ENCODE measurements around the gene ETV3. TPM values are rescaled to one million over a fixed set of nuclear protein-coding genes. Genes with fewer than 3 reads are reported as not detected.

The ETV3 gene
- total RNA-seq, 1 donor from 2014 or later = 39.0 TPM

- DNase-seq = no peak
- peaks cover 12% of the 10 kb centered on the region for H3K9me3 Mint-ChIP-seq (ENCODE audit: unreplicated experiment)
- H3K36me3 Mint-ChIP-seq (ENCODE audit: unreplicated experiment) = no peaks in the 10 kb centered on the region
- TF ChIP-seq, protein P1, sequence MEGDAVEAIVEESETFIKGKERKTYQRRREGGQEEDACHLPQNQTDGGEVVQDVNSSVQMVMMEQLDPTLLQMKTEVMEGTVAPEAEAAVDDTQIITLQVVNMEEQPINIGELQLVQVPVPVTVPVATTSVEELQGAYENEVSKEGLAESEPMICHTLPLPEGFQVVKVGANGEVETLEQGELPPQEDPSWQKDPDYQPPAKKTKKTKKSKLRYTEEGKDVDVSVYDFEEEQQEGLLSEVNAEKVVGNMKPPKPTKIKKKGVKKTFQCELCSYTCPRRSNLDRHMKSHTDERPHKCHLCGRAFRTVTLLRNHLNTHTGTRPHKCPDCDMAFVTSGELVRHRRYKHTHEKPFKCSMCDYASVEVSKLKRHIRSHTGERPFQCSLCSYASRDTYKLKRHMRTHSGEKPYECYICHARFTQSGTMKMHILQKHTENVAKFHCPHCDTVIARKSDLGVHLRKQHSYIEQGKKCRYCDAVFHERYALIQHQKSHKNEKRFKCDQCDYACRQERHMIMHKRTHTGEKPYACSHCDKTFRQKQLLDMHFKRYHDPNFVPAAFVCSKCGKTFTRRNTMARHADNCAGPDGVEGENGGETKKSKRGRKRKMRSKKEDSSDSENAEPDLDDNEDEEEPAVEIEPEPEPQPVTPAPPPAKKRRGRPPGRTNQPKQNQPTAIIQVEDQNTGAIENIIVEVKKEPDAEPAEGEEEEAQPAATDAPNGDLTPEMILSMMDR (IDR thresholded peaks at IDR 0.05; ENCODE audit: partially characterized antibody, unreplicated experiment) = no peak
- peaks cover 11% of the 10 kb centered on the region for H3K4me1 Mint-ChIP-seq (ENCODE audit: low read depth, unreplicated experiment)
- no peak overlapping the region for H3K27ac Mint-ChIP-seq (ENCODE audit: unreplicated experiment)
- peak overlapping the region; percentile 97 for H3K4me3 Mint-ChIP-seq (ENCODE audit: unreplicated experiment)
- H3K27me3 Mint-ChIP-seq (ENCODE audit: unreplicated experiment) = peaks cover 16% of the 10 kb centered on the region
Observed at GRCh38 chr1:157140063-157140588, 1.9 kb upstream of the ETV3 start.

DNA sequence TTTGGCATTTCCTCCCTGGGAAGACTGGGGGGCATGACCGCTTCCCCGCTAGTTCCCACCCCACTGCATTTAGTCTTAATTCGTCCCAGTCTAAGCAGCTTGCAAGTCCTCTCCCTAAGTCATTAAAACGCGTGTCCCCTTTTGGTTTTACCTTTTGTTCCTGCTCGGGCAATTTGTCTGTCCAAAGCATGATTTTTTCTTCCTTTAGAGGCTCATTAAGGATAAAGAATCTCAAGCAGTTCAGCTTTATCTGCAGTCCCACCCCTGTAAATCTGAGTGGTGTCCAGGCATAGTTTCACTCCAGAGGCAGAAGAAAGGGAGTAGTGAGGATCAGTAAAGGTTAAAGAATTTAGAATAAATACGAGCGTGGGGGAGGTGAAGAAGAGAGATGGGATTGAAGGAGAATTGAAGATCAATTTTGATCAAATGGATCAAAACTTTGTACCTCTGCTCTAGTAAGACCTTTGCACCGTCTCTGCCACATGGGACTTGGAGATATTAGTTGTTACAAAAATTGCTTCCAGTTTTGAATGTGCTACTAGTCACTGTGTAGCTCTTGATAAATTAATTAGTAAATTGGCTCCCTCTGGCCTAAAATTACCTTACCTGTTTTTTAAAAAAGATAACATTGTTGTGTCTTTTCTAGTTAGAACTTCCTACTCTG lies 989 bp upstream of the ETV3 start:
- Mint-ChIP-seq H3K36me3 (ENCODE audit: unreplicated experiment) (no peaks in the 10 kb centered on the region), H3K9me3 (ENCODE audit: unreplicated experiment) (peaks cover 13% of the 10 kb centered on the region), H3K27ac (ENCODE audit: unreplicated experiment) (peak overlapping the region; percentile 99), H3K27me3 (ENCODE audit: unreplicated experiment) (peaks cover 16% of the 10 kb centered on the region), H3K4me1 (ENCODE audit: low read depth, unreplicated experiment) (peaks cover 11% of the 10 kb centered on the region), H3K4me3 (ENCODE audit: unreplicated experiment) (peak overlapping the region; percentile 97)
- TF ChIP-seq, protein P1 (IDR thresholded peaks at IDR 0.05; ENCODE audit: partially characterized antibody, unreplicated experiment) = no peak
- no peak for DNase-seq

- peaks cover 16% of the 10 kb centered on the region for H3K27me3 Mint-ChIP-seq (ENCODE audit: unreplicated experiment)
- no peak for DNase-seq
- H3K9me3 Mint-ChIP-seq (ENCODE audit: unreplicated experiment) = peaks cover 13% of the 10 kb centered on the region
- H3K27ac Mint-ChIP-seq (ENCODE audit: unreplicated experiment) = peak overlapping the region; percentile 98
- peak overlapping the region; percentile 99 for H3K4me3 Mint-ChIP-seq (ENCODE audit: unreplicated experiment)
- H3K4me1 Mint-ChIP-seq (ENCODE audit: low read depth, unreplicated experiment) = peaks cover 11% of the 10 kb centered on the region
- H3K36me3 Mint-ChIP-seq (ENCODE audit: unreplicated experiment) = no peaks in the 10 kb centered on the region
- TF ChIP-seq, protein P1 (IDR thresholded peaks at IDR 0.05; ENCODE audit: partially characterized antibody, unreplicated experiment) = no peak
Observed at GRCh38 chr1:157137408-157138219, 581 bp downstream of the ETV3 start.

DNA sequence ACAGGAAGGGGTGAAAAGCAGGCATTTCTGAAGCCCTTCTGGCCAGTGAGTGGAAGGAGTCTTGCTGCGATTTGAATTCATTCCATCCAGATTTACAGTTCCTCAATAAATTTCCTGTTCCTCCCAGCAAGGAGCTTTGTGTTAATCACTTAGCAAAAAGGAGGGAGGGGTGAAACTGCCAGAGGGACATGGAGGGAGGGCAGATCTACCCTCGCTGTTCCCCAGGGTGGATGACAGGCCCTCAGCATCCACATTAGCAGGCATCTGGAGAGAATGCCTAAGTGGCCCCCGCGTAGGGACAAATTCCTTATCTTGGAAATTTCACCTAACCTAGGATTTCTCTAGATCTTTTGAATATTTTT lies 1.2 kb downstream of the ETV3 start:
- TF ChIP-seq, protein P1 (IDR thresholded peaks at IDR 0.05; ENCODE audit: partially characterized antibody, unreplicated experiment) = no peak
- Mint-ChIP-seq H3K4me1 (ENCODE audit: low read depth, unreplicated experiment) (peaks cover 11% of the 10 kb centered on the region), H3K9me3 (ENCODE audit: unreplicated experiment) (peaks cover 13% of the 10 kb centered on the region), H3K27ac (ENCODE audit: unreplicated experiment) (peak overlapping the region; percentile 98), H3K27me3 (ENCODE audit: unreplicated experiment) (peaks cover 16% of the 10 kb centered on the region), H3K4me3 (ENCODE audit: unreplicated experiment) (peak overlapping the region; percentile 99), H3K36me3 (ENCODE audit: unreplicated experiment) (no peaks in the 10 kb centered on the region)
- DNase-seq = peak; percentile 75
